Nephron (organoid): Measurements from ENCODE around the gene NFRKB.

Experiments
- H3K27ac Mint-ChIP-seq, 3 experiments: 2 replicates each; pipeline ENCODE4 v1.8.0; 2020; ENCODE audit warnings: mixed read lengths in 3 of 3, mild to moderate bottlenecking in 2 of 3, moderate library complexity in 1 of 3
- H3K27me3 Mint-ChIP-seq: 2 replicates; pipeline ENCODE4 v1.8.0; 2021; ENCODE audit warnings: low read depth, mild to moderate bottlenecking, moderate library complexity, mixed read lengths
- H3K36me3 Mint-ChIP-seq: 2 replicates; pipeline ENCODE4 v1.8.0; 2020; ENCODE audit warnings: low read depth, mixed read lengths
- H3K4me1 Mint-ChIP-seq: 2 replicates; pipeline ENCODE4 v1.8.0; 2020; ENCODE audit warnings: mixed read lengths
- H3K4me3 Mint-ChIP-seq, 3 experiments: 2 replicates each; pipeline ENCODE4 v1.8.0; 2020; ENCODE audit warnings: mild to moderate bottlenecking in 3 of 3, mixed read lengths in 3 of 3, moderate library complexity in 2 of 3
- H3K9me3 Mint-ChIP-seq: 2 replicates; pipeline ENCODE4 v1.8.0; 2020; ENCODE audit warnings: mixed read lengths
- CTCF ChIP-seq, 3 experiments: fragments of 200-600 bp; sonication (generic); IDR thresholded peaks; one replicate each; pipeline ENCODE4 v1.5.0; 2021; ENCODE audit warnings: antibody characterized with exemption in 3 of 3; ENCODE audit not compliant: unreplicated experiment in 3 of 3

Gene NFRKB

GRCh38 chr11:129937592-129938238, 42.3 kb upstream of the NFRKB start:
- Mint-ChIP-seq H3K27me3 (no peaks in the 10 kb centered on the region), H3K4me3 (no peak overlapping the region), H3K36me3 (peaks cover 36% of the 10 kb centered on the region), H3K27ac (peak overlapping the region in 2 of 3 experiments; percentile 23 to 24), H3K4me1 (peaks cover 26% of the 10 kb centered on the region), H3K9me3 (no peaks in the 10 kb centered on the region)
- no peak for TF ChIP-seq CTCF (IDR thresholded peaks at IDR 0.05; ENCODE audit: unreplicated experiment in 3 of 3)

GRCh38 chr11:129935723-129936122, 40.3 kb upstream of the NFRKB start:
- Mint-ChIP-seq H3K27me3 (no peaks in the 10 kb centered on the region), H3K9me3 (no peaks in the 10 kb centered on the region), H3K4me1 (peaks cover 30% of the 10 kb centered on the region), H3K4me3 (no peak overlapping the region), H3K27ac (no peak overlapping the region), H3K36me3 (peaks cover 37% of the 10 kb centered on the region)
- no peak for TF ChIP-seq CTCF (IDR thresholded peaks at IDR 0.05; ENCODE audit: unreplicated experiment in 3 of 3)

- Mint-ChIP-seq H3K27me3 (no peaks in the 10 kb centered on the region), H3K9me3 (no peaks in the 10 kb centered on the region), H3K27ac (peak overlapping the region in 1 of 3 experiments; percentile 30), H3K4me1 (peaks cover 29% of the 10 kb centered on the region), H3K4me3 (no peak overlapping the region), H3K36me3 (peaks cover 49% of the 10 kb centered on the region)
- TF ChIP-seq CTCF (IDR thresholded peaks at IDR 0.05; ENCODE audit: unreplicated experiment in 3 of 3) = no peak
Observed at GRCh38 chr11:129933891-129934290, 38.5 kb upstream of the NFRKB start.

- TF ChIP-seq CTCF (IDR thresholded peaks at IDR 0.05; ENCODE audit: unreplicated experiment in 3 of 3) = no peak
- Mint-ChIP-seq H3K27ac (no peak overlapping the region), H3K4me3 (no peak overlapping the region), H3K27me3 (no peaks in the 10 kb centered on the region), H3K9me3 (no peaks in the 10 kb centered on the region), H3K36me3 (peaks cover 52% of the 10 kb centered on the region), H3K4me1 (peaks cover 25% of the 10 kb centered on the region)
Observed at GRCh38 chr11:129933262-129933661, 37.9 kb upstream of the NFRKB start.

GRCh38 chr11:129932381-129933067, 37.1 kb upstream of the NFRKB start:
- Mint-ChIP-seq H3K36me3 (peaks cover 56% of the 10 kb centered on the region), H3K27me3 (no peaks in the 10 kb centered on the region), H3K9me3 (no peaks in the 10 kb centered on the region), H3K27ac (peak overlapping the region in 1 of 3 experiments; percentile 37), H3K4me3 (no peak overlapping the region), H3K4me1 (peaks cover 18% of the 10 kb centered on the region)
- no peak for TF ChIP-seq CTCF (IDR thresholded peaks at IDR 0.05; ENCODE audit: unreplicated experiment in 3 of 3)

GRCh38 chr11:129930743-129931142, 35.4 kb upstream of the NFRKB start:
- no peak for TF ChIP-seq CTCF (IDR thresholded peaks at IDR 0.05; ENCODE audit: unreplicated experiment in 3 of 3)
- Mint-ChIP-seq H3K4me3 (no peak overlapping the region), H3K36me3 (peaks cover 60% of the 10 kb centered on the region)

More at GRCh38 chr11:129930743-129931142, 35.4 kb upstream of the NFRKB start:
- Mint-ChIP-seq H3K4me1 (peaks cover 16% of the 10 kb centered on the region), H3K27me3 (no peaks in the 10 kb centered on the region), H3K27ac (no peak overlapping the region), H3K9me3 (no peaks in the 10 kb centered on the region)
